ENCODE results near the gene SAT1.

Gene SAT1

DNA sequence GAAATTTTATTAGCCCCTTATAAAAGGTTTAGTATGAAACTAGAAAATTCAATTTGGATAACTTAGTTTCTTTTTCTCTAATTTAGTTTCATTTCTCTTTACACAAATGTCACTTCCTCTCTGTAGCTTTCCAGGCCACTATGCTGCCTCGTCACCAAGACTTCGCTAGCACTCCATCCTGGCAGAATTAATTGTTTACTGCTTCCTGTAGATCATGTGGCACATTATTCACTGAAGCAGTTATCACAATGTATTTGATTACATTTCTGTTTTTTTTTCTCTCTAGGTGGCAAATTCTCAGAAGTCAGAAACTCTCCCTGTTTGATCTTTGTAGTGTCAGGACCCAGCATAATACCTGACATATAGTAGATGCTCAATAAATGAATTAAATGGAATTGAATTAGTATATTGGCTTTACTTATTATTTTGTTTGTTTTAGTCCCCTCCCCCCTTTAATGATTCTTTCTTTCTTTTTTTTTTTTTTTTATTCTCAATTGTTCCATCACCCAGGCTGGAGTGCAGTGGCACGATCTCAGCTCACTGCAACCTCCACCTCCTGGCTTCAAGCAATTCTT lies 9.3 kb upstream of the SAT1 start:
- DNase-seq (ENCODE audit: low read depth in 3 of 3, low spot score in 1 of 3) = no peak

GRCh38 chrX:23776363-23776762 lies 6.6 kb upstream of the SAT1 start:
- no peak for DNase-seq (ENCODE audit: low read depth in 3 of 3, low spot score in 1 of 3)

- no peak for DNase-seq (ENCODE audit: low read depth in 3 of 3, low spot score in 1 of 3)
These were observed 3.9 kb upstream of the SAT1 start for GRCh38 chrX:23779025-23779424.

DNA sequence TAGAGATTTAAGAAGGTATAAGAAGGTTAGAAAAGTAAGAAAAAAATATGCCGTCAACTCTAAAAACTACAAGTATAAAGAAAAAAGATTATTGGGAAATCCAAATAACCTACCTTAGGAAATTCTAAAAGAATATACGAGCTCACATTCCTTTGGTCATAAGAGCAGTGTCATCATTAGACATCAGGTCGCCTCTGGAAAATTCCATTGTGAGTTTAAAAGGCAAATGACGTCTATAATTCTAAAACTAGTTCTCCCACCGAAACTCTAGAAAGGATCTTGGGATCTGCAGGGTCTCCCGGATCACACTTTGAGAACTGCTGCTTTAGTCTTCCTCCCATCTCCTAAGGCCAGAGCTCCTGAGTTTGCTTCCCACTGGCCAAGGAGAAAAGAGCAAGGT lies 518 bp upstream of the SAT1 start:
- no peak for DNase-seq (ENCODE audit: low read depth in 3 of 3, low spot score in 1 of 3)

GRCh38 chrX:23783589-23784469 lies 856 bp downstream of the SAT1 start:
- no peak for DNase-seq (ENCODE audit: low read depth in 3 of 3, low spot score in 1 of 3)

- no peak for DNase-seq (ENCODE audit: low read depth in 3 of 3, low spot score in 1 of 3)
These were observed 1.7 kb downstream of the SAT1 start for GRCh38 chrX:23784470-23785331.

GRCh38 chrX:23785580-23785979 lies 2.6 kb downstream of the SAT1 start:
- no peak for DNase-seq (ENCODE audit: low read depth in 3 of 3, low spot score in 1 of 3)

DNA sequence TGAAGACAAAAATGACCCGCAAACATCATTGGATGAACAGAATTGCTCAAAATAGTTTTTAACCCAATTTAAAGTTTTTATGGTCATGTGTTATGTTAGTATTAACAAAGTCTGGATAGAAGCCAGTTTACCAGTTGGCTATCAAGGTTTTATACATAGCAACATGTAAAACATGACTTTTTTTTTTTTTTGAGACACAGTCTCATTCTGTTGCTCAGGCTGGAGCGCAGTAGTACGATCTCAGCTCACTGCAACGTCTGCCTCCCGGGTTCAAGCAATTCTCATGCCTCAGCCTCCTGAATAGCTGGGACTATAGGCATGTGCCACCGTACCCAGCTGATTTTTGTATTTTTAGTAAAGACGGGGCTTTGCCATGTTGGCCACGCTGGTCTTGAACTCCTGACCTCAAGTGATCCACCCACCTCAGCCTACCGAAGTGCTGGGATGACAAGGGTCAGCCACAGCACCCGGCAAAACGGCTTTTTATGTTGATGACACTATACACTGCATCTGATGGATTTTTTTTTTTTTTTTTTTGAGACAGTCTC lies 3.4 kb downstream of the SAT1 start:
- DNase-seq (ENCODE audit: low read depth in 3 of 3, low spot score in 1 of 3) = no peak

DNA sequence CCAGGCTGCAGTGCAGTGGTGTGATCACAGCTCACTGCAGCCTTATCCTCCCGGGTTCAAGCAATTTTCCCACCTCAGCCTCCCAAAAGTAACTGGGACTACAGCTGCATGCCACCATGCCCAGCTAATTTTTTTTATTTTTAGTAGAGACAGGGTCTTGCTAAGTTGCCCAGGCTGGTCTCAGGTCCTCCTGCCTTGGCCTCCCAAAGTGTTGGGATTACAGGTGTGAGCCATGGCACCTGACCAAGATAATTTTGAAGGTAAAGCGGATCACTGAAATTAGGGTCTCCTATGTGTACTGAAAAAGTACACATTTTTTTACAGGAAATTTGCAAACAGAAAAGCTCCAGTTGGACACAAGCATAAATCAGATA lies 4.8 kb downstream of the SAT1 start:
- no peak for DNase-seq (ENCODE audit: low read depth in 3 of 3, low spot score in 1 of 3)

DNA sequence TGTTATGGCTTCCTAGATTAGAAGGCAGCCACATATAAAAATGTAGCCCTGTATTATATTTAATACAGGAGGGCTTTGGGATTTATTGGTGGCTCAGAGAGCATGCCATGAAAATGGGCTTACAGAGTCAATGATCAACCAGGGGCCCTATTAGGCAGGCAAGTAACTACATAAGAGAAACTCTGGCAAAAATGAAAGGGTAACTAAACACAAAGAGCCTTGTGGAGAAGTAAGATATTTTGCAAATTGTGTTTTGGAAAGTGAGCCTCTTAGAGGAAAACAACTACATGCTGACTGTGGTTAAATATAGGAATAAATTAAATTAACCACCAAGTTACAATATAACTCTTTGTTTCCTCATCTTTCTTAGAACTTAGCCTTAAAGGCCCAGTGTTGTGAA lies 5.5 kb downstream of the SAT1 start:
- no peak for DNase-seq (ENCODE audit: low read depth in 3 of 3, low spot score in 1 of 3)

- DNase-seq (ENCODE audit: low read depth in 3 of 3, low spot score in 1 of 3) = no peak
These were observed 6.0 kb downstream of the SAT1 start for GRCh38 chrX:23788946-23789345.

GRCh38 chrX:23789386-23790154 lies 6.6 kb downstream of the SAT1 start:
- no peak for DNase-seq (ENCODE audit: low read depth in 3 of 3, low spot score in 1 of 3)

DNA sequence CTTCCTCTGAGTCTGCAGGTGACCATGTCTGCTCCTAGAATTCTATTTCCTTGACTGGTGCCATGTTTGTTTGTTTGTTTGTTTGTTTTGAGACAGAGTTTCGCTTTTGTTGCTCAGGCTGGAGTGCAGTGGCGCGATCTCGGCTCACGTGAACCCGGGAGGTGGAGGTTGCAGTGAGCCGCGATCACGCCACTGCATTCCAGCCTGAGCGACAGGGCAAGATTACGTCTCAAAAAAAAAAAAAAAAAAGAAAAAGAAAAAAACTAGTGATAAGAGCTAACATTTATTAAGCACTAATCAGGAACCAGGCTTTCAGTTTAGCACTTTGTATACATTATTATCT lies 7.2 kb downstream of the SAT1 start:
- DNase-seq (ENCODE audit: low read depth in 3 of 3, low spot score in 1 of 3) = no peak

DNA sequence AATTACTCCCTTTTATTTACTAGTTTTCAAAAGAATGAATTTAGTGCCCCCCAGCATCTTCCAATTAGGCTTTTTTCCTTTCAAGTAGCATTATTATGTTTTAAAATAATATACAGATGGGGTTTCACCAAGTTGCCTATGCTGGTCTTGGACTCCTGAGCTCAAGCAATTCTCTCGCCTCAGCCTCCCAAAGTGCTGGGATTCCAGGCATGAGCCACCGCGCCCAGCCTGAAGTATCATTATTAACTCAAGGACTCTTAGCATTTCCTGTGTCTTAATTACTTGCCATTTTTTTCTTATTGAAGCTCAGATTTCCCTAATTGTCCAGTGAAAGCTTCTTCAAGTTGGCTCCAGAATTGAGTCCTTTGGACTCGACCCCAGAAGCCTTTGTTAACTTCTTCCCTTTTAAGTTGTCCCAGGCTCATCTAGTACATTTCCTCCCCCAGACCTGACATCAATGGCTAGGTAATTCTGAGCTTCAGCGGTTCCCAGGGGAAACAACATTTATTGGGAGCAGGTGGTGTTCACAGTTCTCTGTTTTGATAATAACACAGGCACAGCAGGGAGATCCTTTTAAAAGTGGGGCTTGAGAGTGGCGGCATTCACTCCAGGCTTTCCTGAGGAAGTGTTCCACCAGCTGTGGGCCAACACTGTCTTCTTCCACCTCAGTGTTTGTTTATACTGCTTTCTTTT lies 10.0 kb downstream of the SAT1 start:
- DNase-seq (ENCODE audit: low read depth in 3 of 3, low spot score in 1 of 3) = no peak

- no peak for DNase-seq (ENCODE audit: low read depth in 3 of 3, low spot score in 1 of 3)
These were observed 12.2 kb downstream of the SAT1 start for GRCh38 chrX:23795221-23795620.

GRCh38 chrX:23797371-23798128 lies 14.6 kb downstream of the SAT1 start:
- no peak for DNase-seq (ENCODE audit: low read depth in 3 of 3, low spot score in 1 of 3)

GRCh38 chrX:23799469-23800065 lies 16.6 kb downstream of the SAT1 start:
- no peak for DNase-seq (ENCODE audit: low read depth in 3 of 3, low spot score in 1 of 3)

DNA sequence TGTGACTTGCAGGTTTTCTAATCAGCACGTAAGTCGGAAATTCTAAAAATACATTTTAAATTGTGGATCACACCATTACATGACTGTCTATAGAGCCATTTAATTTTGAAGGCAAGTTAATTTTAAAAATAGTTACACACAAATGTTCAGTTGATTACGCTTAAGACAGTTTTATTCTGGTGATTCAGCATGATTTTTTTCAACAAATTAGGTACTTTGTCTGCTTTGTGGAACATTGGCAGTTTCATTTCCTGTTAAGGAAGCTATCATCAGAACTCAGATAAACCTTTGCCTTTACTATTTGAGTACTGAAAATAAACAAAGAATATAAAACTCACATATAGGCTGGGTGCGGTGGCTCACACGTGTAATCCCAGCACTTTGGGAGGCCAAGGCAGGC lies 19.5 kb downstream of the SAT1 start:
- no peak for DNase-seq (ENCODE audit: low read depth in 3 of 3, low spot score in 1 of 3)

- DNase-seq (ENCODE audit: low read depth in 3 of 3, low spot score in 1 of 3) = no peak
These were observed 21.0 kb downstream of the SAT1 start for GRCh38 chrX:23803931-23804381.

Measured in stimulated activated CD4-positive, alpha-beta T cell treated with anti-CD3 and anti-CD28 coated beads, TNF-alpha, amount 100 ng/mL, for 1 hour (primary cell).